Measurements from ENCODE around the gene PRPF6.

PRPF6 gene

DNA sequence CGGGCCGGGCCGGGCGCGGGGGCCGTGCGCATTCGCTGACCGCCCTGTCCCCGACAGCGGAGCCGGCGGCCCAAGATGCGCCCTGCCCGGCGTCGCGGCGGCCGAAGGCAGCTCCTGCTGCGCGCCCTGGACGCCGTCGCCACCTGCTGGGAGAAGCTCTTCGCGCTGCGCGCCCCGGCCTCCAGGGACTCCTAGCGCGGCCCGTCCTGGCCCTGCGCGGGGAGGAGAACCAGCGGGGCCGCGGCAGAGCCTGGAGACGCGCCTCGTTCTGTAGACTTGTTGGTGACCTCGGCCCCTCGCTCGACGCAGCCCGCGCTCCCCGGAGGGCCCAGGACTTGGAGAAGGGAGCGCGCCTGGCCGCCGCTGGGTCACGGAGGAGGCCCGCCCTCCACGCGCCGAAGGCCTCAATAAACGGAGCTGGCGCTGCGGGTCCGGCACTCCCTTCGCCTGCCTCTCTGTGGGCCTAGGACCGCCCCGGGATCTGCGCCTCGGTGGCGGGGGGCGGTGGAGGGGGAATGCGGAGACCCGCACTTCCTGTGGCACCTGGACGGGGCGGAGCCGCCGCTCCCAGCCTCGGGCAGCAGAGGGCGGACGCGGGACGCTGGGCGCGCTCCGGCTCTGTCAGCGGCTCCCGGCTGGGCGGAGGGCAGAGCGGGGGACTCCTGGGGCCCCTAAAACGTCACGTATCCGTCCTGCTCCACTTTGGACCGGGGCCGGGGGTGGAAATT, 57.8 kb downstream of the PRPF6 start:
- TF ChIP-seq, protein P1, sequence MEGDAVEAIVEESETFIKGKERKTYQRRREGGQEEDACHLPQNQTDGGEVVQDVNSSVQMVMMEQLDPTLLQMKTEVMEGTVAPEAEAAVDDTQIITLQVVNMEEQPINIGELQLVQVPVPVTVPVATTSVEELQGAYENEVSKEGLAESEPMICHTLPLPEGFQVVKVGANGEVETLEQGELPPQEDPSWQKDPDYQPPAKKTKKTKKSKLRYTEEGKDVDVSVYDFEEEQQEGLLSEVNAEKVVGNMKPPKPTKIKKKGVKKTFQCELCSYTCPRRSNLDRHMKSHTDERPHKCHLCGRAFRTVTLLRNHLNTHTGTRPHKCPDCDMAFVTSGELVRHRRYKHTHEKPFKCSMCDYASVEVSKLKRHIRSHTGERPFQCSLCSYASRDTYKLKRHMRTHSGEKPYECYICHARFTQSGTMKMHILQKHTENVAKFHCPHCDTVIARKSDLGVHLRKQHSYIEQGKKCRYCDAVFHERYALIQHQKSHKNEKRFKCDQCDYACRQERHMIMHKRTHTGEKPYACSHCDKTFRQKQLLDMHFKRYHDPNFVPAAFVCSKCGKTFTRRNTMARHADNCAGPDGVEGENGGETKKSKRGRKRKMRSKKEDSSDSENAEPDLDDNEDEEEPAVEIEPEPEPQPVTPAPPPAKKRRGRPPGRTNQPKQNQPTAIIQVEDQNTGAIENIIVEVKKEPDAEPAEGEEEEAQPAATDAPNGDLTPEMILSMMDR (IDR thresholded peaks at IDR 0.05), result peak; percentile 88
- no peak for TF ChIP-seq ZFX (IDR thresholded peaks at IDR 0.05; ENCODE audit: borderline replicate concordance)
- H3K27ac ChIP-seq, result peak overlapping the region; percentile 81

DNA sequence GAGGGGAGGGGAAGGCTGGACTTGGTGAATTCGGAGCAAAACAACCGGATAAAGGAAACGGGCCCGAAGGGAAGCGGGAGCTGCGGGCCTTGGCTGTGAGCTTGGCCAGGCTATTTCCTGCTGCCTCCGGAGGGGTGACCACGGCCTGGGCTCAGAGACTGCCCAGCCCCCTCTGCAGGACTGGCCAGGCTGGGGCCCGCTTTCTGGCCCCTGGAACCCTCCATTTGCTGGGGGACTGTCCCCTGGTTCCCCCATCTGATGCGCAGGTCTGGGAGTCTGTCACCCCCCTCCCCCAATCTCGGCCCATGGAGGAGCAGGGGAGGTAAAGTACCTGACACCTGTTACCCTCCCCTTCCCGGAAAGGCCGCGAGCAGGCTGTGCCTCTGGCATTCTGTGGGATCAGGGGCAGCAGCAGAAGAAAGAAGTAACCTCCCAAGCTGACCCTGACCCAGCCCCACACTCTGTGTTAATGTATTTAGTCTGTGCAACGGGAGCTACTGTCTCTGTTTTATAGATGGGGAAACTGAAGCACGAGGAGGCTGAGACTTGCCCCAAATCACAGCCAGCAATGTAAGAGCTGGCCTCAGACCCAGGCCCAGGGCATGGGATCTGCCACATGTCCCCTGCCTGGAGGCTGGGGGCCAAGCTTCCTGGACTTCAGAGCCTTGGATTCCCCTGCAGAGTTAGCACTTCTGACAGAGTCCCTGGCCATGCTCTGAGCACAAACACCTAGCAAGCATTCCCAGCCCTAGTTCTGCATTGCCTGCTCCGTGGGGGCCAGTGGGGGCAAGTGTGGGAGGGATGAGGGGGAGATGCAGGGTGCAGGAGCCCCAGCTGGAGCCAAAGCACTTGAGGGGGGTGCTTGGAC, 58.6 kb downstream of the PRPF6 start:
- H3K27ac ChIP-seq, result peak overlapping the region; percentile 81
- TF ChIP-seq, protein P1 (IDR thresholded peaks at IDR 0.05), result no peak; the same call in 1 of the 2 replicates
- no peak for TF ChIP-seq ZFX (IDR thresholded peaks at IDR 0.05; ENCODE audit: borderline replicate concordance)

DNA sequence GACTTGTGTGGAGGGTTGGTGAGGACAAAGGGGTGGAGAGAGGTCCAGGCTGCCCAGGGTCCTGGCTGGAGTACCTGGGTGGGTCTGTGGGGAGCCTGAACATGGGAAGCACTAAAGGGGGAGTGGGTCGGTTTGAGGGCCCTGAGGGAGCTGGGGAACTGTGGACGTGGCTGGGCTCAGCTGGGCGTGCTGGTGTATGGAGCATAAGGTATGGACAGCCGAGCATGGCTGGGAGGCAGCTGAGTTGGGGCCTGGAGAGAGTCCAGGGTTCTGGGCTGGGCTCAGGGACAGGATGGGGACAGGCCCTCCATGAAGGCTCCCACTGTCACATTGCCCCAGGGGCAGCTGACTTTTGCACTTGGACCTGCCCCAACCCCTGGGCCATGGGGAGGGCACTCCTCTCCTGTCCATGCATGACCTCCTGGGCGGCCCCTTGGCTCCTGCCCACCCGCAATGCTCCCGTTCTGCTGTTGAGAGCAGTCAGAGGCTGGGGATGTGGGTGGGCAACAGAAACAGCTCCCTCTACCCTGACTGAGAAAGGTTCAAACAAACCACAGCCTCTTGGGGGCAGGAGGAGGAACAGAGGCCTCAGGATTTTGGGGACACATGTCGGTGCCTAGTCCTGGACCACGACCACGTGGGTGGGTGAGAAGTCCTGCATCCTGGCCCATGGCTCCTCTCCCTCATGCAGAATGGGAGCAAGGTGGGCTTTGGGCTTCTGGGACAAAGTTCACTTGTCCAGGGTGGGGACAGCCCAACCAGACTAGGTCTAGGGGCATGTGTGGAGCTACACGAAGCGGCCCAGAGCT, 59.5 kb downstream of the PRPF6 start:
- no peak overlapping the region for H3K27ac ChIP-seq
- TF ChIP-seq, protein P1 (IDR thresholded peaks at IDR 0.05), result no peak
- TF ChIP-seq ZFX (IDR thresholded peaks at IDR 0.05; ENCODE audit: borderline replicate concordance), result no peak

DNA sequence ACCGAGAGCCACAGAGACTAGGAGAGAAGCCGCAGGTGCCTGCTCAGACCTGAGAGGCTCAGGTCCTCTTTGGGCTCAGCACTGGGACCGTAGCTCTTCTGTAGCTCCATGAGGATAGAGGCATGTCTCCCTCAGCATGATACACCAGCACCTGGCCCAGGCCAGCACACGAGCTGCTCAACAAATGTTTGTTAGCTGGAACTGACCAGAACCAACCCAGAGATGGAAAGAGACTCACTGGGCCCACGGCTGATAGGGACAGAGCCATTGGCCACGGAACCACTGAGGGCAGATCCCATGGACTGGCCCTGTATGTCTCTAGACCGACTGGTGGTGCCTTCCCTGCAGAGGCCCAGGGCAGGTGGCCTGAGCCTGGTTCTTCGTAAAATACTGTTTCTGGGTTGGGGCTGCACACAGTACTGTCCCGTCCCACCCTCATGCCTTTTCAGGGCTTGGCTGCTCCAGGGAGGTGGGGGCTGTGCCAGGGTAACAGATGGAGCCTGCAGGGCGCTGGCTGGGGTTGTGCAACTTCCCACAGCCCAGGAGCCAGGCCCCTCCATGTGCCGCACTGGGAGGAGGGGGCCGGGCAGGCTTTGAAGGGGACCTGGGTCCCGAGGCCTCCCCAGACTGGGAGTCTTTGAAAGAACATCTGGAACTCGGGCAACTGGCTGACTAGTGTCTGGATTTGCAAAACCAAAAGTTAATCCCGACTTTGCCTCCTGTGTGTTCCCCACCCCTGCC, 60.3 kb downstream of the PRPF6 start:
- H3K27ac ChIP-seq, result no peak overlapping the region

DNA sequence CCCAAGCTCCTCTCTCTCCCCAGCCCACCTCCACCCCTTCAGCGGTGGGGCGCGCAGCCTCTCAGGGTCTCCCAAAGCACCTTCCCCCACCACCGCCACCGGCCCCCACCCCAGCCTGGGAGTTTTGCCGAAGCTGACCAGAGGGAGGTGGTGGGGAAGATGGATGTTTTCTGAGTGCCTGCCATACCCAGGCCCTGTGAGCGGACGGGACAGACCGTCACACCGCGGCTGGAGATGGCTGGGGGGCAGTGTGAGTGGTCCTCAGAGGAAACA, 60.8 kb downstream of the PRPF6 start:
- no peak for TF ChIP-seq ZFX (IDR thresholded peaks at IDR 0.05; ENCODE audit: borderline replicate concordance)
- TF ChIP-seq, protein P1 (IDR thresholded peaks at IDR 0.05), result no peak
- no peak overlapping the region for H3K27ac ChIP-seq

More for the DNA sequence above, 60.3 kb downstream of the PRPF6 start:
- TF ChIP-seq, protein P1 (IDR thresholded peaks at IDR 0.05), result no peak
- TF ChIP-seq ZFX (IDR thresholded peaks at IDR 0.05; ENCODE audit: borderline replicate concordance), result no peak

DNA sequence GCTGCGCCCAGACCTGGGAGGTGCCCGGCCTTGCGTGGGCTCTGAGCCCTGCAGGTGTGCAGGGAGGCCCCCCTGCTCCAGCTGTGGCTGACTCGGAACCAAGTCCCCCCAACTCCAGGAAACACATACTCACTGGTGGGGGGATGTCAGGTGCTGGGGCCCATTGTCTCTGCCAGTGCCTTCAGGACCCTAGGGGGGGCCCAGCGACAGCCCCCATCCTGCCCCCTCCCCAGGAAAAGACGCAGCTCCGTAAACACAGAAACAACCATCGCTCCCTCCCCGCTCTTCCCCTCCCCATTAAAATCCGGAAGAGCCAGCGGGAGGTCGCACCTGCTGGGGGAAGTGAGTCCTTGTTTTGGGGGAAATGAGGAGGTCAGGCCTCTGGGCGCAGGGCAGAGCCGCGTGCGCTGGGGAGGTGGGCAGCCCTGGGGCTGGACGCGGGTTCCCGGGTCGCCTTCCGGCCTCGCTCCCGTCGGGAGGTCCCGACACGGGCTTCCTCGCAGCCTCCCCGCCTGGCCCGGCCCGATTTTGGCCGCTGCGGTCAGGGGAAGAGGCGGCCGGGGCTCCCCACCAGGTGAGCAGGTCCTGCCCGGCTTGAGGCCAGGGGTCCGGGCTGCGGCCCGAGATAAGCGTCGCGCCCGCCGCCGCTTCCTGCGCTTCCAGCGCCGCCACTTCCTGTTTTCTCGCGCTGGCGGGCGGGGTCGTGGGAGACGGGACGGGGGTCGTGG, 61.3 kb downstream of the PRPF6 start:
- peak overlapping the region; percentile 36; the same call in 1 of the 2 replicates for H3K27ac ChIP-seq
- TF ChIP-seq, protein P1 (IDR thresholded peaks at IDR 0.05), result no peak
- TF ChIP-seq ZFX (IDR thresholded peaks at IDR 0.05; ENCODE audit: borderline replicate concordance), result no peak

Measured in 22Rv1 (cell line).